Activated CD8-positive, alpha-beta T cell treated with anti-CD3 and anti-CD28 coated beads for 36 hours (primary cell): ENCODE results near the gene SPPL2B. TPM values are rescaled to one million over a fixed set of nuclear protein-coding genes. Genes with fewer than 3 reads are reported as not detected.

Experiments used
- ATAC-seq: fragments of 200-7000 bp; cut with Tn5 transposase; one replicate; pipeline ENCODE4 v1.10.0; 2021; ENCODE audit warnings: mild to moderate bottlenecking, moderate library complexity
- CTCF ChIA-PET: fragments of 350-600 bp; sonication (Branson Sonifier 250); formaldehyde crosslinking; loops from one replicate; lab custom pipeline; 2021; ENCODE audit warnings: antibody characterized with exemption; lab: Charles Lee
- POLR2A ChIA-PET: fragments of 350-600 bp; sonication (Branson Sonifier 250); formaldehyde crosslinking; loops from one replicate; lab custom pipeline; 2021; ENCODE audit warnings: antibody characterized with exemption; lab: Charles Lee
- DNase-seq: peaks from one replicate; pipeline ENCODE4 v3.0.0-alpha.2; 2020
- H3K27ac Mint-ChIP-seq: one replicate; pipeline ENCODE4 v1.8.0; 2021; ENCODE audit warnings: mild to moderate bottlenecking, mixed read lengths
- H3K27me3 Mint-ChIP-seq: one replicate; pipeline ENCODE4 v1.8.0; 2021; ENCODE audit warnings: mixed read lengths
- H3K36me3 Mint-ChIP-seq: one replicate; pipeline ENCODE4 v1.8.0; 2021; ENCODE audit warnings: low read depth, mixed read lengths
- H3K4me1 Mint-ChIP-seq: one replicate; pipeline ENCODE4 v1.8.0; 2021; ENCODE audit warnings: low read depth, mixed read lengths
- H3K4me3 Mint-ChIP-seq: one replicate; pipeline ENCODE4 v1.8.0; 2021; ENCODE audit warnings: mild to moderate bottlenecking, moderate library complexity, mixed read lengths
- H3K9me3 Mint-ChIP-seq: one replicate; pipeline ENCODE4 v1.8.0; 2021; ENCODE audit warnings: mixed read lengths
- intact Hi-C: fragments of 100-400 bp; cut with micrococcal nuclease; formaldehyde crosslinking; loops from one replicate; pipeline ENCODE4 v1.10.0; 2022
- total RNA-seq, 2 experiments: library from RNA; stranded (reverse); gene quantifications; one replicate each; pipeline ENCODE4 v1.2.3, GENCODE V29; 2021
- TF ChIP-seq, protein P1 (sequence below): fragments of 200-600 bp; IDR thresholded peaks from one replicate; pipeline ENCODE4 v1.8.0; 2022; ENCODE audit warnings: antibody characterized with exemption, mild to moderate bottlenecking

SPPL2B gene
- total RNA-seq, 2 experiments from 2014 or later = 52.8 to 54.3 TPM

DNA sequence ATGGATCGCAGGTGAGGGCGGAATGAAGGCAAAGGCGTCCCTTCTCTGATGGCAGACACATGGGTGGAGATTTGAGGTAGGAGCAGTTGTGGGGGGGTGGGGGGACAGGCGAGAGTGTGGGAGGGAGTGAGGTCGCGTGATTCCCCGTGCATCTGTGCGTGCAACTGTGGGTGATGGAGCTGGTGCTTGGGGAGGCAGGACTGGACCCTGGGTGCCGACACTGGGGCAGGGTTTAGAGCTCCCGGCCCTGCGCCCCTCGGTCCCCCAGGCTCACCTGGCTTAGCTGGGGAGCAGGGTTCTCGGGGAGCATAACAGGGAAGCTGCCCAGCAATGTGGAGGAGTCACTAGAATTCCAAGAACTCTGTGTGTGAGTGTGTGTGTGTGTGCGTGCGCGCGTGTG is 34.9 kb downstream of the SPPL2B start:
- Mint-ChIP-seq H3K4me3 (no peak overlapping the region), H3K27me3 (peaks cover 19% of the 10 kb centered on the region), H3K9me3 (no peaks in the 10 kb centered on the region), H3K36me3 (no peaks in the 10 kb centered on the region), H3K4me1 (peaks cover 5% of the 10 kb centered on the region), H3K27ac (no peak overlapping the region)
- TF ChIP-seq, protein P1, sequence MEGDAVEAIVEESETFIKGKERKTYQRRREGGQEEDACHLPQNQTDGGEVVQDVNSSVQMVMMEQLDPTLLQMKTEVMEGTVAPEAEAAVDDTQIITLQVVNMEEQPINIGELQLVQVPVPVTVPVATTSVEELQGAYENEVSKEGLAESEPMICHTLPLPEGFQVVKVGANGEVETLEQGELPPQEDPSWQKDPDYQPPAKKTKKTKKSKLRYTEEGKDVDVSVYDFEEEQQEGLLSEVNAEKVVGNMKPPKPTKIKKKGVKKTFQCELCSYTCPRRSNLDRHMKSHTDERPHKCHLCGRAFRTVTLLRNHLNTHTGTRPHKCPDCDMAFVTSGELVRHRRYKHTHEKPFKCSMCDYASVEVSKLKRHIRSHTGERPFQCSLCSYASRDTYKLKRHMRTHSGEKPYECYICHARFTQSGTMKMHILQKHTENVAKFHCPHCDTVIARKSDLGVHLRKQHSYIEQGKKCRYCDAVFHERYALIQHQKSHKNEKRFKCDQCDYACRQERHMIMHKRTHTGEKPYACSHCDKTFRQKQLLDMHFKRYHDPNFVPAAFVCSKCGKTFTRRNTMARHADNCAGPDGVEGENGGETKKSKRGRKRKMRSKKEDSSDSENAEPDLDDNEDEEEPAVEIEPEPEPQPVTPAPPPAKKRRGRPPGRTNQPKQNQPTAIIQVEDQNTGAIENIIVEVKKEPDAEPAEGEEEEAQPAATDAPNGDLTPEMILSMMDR = no peak
- DNase-seq = no peak
- intact Hi-C loops = no loop called here
- no peak for ATAC-seq
- ChIA-PET CTCF (interaction anchor here (1.3 kb wide), 1 partner anchor 29 kb away, joined by 4 read pairs; no protein-coding TSS in a partner anchor), POLR2A (no interaction called here)

DNA sequence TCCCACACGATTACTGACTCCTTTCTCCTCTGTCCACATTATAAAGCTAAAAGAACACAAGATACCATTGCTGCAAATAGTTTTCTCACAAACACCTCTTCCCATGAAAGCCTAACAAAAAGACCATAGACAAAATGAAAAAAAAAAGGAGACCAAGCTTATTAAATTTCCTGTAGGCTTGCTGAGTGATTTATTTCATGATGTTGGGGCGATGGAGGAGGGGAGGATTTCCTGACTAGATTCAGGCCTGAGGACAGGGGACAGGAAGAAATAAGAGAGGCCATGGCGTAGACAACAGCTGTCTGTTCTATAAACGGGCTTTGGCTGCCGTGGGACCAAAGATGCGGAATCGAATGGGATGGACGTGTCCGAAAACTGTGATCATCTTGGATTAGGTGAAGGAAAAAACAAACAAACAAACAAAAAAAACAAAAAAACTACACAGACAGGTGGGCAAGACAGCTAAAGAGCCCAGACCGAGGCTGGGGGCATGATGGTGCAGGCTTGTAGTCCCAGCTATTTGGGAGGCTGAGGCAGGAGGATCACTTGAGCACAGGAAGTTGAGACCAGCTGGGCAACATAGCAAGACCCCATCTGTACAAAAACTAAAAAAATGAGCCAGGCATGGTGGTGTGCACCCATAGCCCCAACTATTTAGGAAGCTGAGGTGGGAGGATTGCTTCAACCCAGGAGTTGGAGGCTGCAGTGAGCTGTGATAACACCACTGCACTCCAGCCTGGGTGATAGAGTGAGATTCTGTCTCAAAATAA is 36.9 kb downstream of the SPPL2B start:
- no peak for ATAC-seq
- Mint-ChIP-seq H3K4me3 (no peak overlapping the region), H3K27ac (no peak overlapping the region), H3K27me3 (peaks cover 17% of the 10 kb centered on the region), H3K36me3 (no peaks in the 10 kb centered on the region), H3K4me1 (peaks cover 4% of the 10 kb centered on the region), H3K9me3 (peaks cover 2% of the 10 kb centered on the region)
- ChIA-PET CTCF (interaction anchor here (0.7 to 1.9 kb wide), 2 partner anchors 27 to 248 kb away, joined by 5 to 6 read pairs; no protein-coding TSS in a partner anchor), POLR2A (no interaction called here)
- TF ChIP-seq, protein P1 = no peak
- DNase-seq = no peak
- intact Hi-C loops = no loop called here

DNA sequence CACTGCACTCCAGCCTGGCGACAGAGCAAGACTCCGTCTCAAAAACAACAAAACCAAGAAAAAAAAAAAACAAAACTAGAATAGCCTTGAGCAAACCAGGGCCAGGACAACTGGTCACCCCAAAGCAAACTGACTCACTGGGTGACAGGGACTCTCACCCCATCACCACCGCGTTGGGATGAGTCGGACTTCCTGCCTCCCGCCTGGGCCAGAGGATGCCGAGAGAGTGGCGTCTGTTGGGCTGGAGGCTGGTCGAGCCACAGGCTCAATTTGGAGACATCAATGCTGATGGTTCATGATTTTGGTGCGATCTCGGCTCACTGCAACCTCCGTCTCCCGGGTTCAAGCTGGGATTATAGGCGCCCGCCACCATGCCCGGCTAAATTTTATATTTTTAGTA is 43.2 kb downstream of the SPPL2B start:
- POLR2A ChIA-PET = no interaction called here
- no peak for DNase-seq
- Mint-ChIP-seq H3K9me3 (peaks cover 2% of the 10 kb centered on the region), H3K27ac (no peak overlapping the region), H3K27me3 (peaks cover 5% of the 10 kb centered on the region), H3K4me3 (no peak overlapping the region), H3K4me1 (no peaks in the 10 kb centered on the region), H3K36me3 (no peaks in the 10 kb centered on the region)
- intact Hi-C loops = no loop called here
- CTCF ChIA-PET = no interaction called here
- ATAC-seq = no peak
- TF ChIP-seq, protein P1 = no peak

DNA sequence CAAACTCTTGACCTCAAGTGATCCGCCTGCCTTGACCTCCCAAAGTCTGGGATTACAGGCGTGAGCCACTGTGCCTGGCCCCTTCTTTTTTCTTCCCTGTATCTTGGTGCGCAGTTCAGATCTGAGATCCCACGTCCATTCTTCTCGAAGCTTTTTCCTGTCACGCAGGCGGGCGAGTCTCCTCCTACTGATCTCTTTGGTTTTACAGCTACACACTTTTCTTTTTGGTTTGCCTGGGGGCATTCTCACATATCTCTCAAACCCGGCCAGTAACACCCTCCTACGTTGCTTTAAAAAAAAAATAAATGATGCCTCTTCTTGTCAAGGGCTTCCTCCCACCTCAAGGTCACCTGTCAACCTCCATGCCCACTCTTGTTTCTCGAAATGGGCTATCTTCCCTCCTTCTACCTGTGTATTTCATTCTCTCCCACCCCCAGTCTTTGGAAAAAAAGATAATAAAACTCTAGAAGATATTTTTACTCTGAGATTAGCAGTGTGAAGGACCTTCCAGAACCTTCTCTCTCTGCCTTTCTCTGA is 43.7 kb downstream of the SPPL2B start:
- intact Hi-C loops = no loop called here
- Mint-ChIP-seq H3K9me3 (peaks cover 2% of the 10 kb centered on the region), H3K4me1 (no peaks in the 10 kb centered on the region), H3K36me3 (no peaks in the 10 kb centered on the region), H3K27ac (no peak overlapping the region), H3K27me3 (peaks cover 5% of the 10 kb centered on the region), H3K4me3 (no peak overlapping the region)
- DNase-seq = no peak
- ATAC-seq = no peak
- TF ChIP-seq, protein P1 = no peak
- ChIA-PET CTCF (no interaction called here), POLR2A (no interaction called here)

DNA sequence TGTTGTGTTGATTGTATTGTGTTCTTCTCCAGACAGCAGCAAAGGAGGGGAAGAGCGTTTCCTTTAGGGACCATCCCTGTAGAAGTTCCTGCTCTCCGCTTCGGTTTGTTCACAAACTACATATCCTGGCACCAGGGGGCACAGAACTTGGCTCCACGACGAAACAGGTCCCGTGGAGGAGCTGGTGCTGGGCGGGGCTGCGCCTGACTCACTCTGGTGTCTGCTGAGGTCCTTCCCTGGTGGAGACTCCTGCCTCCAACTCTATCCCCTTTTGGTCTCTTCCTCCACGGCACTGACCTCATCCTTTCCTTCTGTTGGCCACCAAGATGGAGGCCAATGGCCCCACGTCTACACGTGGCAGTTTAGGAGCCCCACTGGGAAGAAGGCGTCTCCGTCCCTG is 46.3 kb downstream of the SPPL2B start:
- POLR2A ChIA-PET = no interaction called here
- no peak for ATAC-seq
- H3K27ac Mint-ChIP-seq = no peak overlapping the region
- intact Hi-C loops = no loop called here
- CTCF ChIA-PET = no interaction called here
- H3K36me3 Mint-ChIP-seq = peaks cover 3% of the 10 kb centered on the region
- no peaks in the 10 kb centered on the region for H3K4me1 Mint-ChIP-seq
- peaks cover 12% of the 10 kb centered on the region for H3K9me3 Mint-ChIP-seq
- TF ChIP-seq, protein P1 = no peak
- H3K4me3 Mint-ChIP-seq = no peak overlapping the region
- no peak for DNase-seq
- H3K27me3 Mint-ChIP-seq = peaks cover 1% of the 10 kb centered on the region
